Coronary artery (tissue), 2 donors: Measurements from ENCODE around the gene ACTL6B.
"Not testable (repeated sequence)": the region's sequence is repeated elsewhere in the genome, so short reads cannot be mapped to it uniquely, and the experiment has no call there.

Source experiments
- DNase-seq: peaks from one replicate; pipeline ENCODE4 v3.0.0-alpha.2; 2017; ENCODE audit warnings: low spot score
- H3K27ac ChIP-seq, 2 donors: fragments of 200-600 bp; sonication (generic); one replicate each; pipeline ENCODE4 v1.5.1; 2016 to 2019
- H3K4me3 ChIP-seq: fragments of 200-600 bp; sonication (generic); 2 replicates; pipeline ENCODE4 v1.5.1; 2016; ENCODE audit warnings: mild to moderate bottlenecking, moderate library complexity
- TF ChIP-seq, protein P1 (sequence below): fragments of 200-600 bp; sonication (generic); IDR thresholded peaks from one replicate; pipeline ENCODE4 v1.5.1; 2019; ENCODE audit warnings: antibody characterized with exemption

ACTL6B gene

DNA sequence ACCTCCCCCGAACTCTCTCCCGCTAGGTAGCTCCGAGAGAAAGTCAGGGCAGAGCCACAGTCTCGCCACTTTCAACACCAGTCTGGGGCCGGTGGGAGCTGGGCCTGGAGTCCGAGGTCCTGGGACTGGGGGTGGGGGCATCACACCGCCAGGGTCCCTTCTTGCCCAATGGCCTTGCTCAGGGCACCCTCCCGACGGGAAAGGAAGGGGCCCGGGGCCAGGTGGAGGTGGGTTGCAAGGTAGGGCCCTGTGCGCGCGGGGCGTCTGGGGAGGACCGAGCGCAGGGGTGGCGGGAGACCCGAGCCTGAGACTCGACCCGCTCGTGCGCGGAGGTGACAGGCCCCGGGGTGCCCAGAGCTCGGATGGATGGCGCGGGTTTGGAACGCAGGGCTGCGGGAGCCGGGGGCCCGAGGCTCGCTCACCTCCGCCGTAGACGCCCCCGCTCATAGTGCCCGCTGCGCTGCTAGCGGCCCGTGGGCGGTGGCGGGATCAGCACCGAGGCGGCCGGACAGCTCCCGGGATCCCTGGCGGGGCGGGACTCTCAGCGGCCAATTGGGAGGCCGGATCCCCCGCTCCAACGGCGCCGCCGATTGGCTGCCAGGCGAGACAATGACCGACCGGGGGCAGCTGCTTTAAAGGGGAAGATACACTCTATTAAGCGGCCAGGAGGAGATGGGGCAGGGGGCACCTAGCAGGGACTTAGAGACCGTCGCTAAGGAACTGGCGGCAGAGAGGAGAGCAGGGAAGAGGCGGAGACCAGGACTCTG, at the start of gene ACTL6B:
ACTL6B (minus strand) TSS at position 541 of the 767 bp plus-strand sequence; CDS start at position 447, 94 bp downstream.
- TF ChIP-seq, protein P1, sequence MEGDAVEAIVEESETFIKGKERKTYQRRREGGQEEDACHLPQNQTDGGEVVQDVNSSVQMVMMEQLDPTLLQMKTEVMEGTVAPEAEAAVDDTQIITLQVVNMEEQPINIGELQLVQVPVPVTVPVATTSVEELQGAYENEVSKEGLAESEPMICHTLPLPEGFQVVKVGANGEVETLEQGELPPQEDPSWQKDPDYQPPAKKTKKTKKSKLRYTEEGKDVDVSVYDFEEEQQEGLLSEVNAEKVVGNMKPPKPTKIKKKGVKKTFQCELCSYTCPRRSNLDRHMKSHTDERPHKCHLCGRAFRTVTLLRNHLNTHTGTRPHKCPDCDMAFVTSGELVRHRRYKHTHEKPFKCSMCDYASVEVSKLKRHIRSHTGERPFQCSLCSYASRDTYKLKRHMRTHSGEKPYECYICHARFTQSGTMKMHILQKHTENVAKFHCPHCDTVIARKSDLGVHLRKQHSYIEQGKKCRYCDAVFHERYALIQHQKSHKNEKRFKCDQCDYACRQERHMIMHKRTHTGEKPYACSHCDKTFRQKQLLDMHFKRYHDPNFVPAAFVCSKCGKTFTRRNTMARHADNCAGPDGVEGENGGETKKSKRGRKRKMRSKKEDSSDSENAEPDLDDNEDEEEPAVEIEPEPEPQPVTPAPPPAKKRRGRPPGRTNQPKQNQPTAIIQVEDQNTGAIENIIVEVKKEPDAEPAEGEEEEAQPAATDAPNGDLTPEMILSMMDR = no peak
- Histone ChIP-seq H3K27ac (no peak within 1 kb of the TSS), H3K4me3 (peak within 1 kb of the TSS; percentile 34)
- no peak for DNase-seq

- Histone ChIP-seq H3K4me3 (peak overlapping the region; percentile 93), H3K27ac (peak overlapping the region; percentile 95 to 98)
- TF ChIP-seq, protein P1 = peak; percentile 91
- no peak for DNase-seq
These were observed 49.1 kb upstream of the ACTL6B start for GRCh38 chr7:100705320-100705752.

DNA sequence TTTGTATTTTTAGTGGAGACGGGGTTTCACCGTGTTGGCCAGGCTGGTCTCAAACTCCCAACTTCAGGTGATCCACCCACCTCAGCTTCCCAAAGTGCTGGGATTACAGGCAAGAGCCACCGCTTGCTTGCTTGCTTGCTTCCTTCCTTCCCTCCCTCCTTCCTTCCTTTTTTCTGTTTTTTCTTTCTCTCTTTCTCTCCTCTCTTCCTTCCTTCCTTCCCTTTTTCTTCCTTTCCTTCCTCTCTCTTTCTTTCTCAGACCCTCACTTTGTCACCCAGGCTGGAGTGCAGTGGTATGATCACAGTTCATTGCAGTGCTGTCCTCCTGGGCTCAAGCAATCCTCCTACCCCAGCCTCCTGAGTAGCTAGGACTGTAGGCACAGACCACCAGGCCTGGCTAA, 44.8 kb upstream of the ACTL6B start:
- not testable (repeated sequence) for H3K27ac ChIP-seq, DNase-seq

GRCh38 chr7:100699018-100699417, 42.8 kb upstream of the ACTL6B start:
- Histone ChIP-seq H3K4me3 (no peak overlapping the region), H3K27ac (no peak overlapping the region)
- DNase-seq = no peak
- TF ChIP-seq, protein P1 = no peak

More for the DNA sequence above, 44.8 kb upstream of the ACTL6B start:
- H3K4me3 ChIP-seq = not testable (repeated sequence)

DNA sequence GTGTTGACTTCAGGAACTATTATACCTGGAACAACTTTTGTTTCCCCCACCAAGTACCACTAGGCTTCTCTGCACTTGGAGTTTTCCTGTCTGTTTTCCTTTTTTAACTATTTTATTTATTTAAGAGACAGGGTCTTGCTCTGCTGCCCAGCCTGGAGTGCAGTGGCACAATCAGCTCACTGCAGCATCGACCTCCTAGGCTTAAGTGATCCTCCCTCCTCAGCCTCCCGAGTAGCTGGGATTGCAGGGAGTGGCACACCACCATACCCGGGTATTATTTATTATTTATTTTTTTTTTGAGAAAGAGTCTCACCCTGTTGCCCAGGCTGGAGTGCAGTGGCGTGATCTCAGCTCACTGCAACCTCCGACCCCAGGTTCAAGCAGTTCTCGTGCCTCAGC, 39.9 kb upstream of the ACTL6B start:
- H3K27ac ChIP-seq = no peak overlapping the region
- DNase-seq = no peak
- no peak overlapping the region for H3K4me3 ChIP-seq
- TF ChIP-seq, protein P1 = no peak

- TF ChIP-seq, protein P1 = no peak
- no peak for DNase-seq
- peak within 1 kb of the TSS; percentile 98 for H3K4me3 ChIP-seq
- peak within 1 kb of the TSS; percentile 80 to 94 for H3K27ac ChIP-seq
These were observed 38.0 kb upstream of the ACTL6B start, which contains the start of gene GIGYF1 for GRCh38 chr7:100694098-100694745. GIGYF1 (minus strand) TSS chr7:100694250; CDS start chr7:100688238, 6,012 bp downstream.

GRCh38 chr7:100693312-100694097, 37.3 kb upstream of the ACTL6B start:
- Histone ChIP-seq H3K4me3 (peak overlapping the region; percentile 98), H3K27ac (peak overlapping the region; percentile 80 to 94)
- no peak for DNase-seq
- TF ChIP-seq, protein P1 = no peak
